Bone marrow (tissue), 2 donors: ENCODE data around the gene ZNF79.
"Not testable (repeated sequence)": the region's sequence is repeated elsewhere in the genome, so short reads cannot be mapped to it uniquely, and the experiment has no call there.

ENCODE experiments used
- DNase-seq, 2 donors: peaks; one replicate each; lab custom pipeline; 2025; lab: John Stamatoyannopoulos, UW

The ZNF79 gene

GRCh38 chr9:127457191-127457878 is 33.2 kb downstream of the ZNF79 start:
- no peak for DNase-seq

DNA sequence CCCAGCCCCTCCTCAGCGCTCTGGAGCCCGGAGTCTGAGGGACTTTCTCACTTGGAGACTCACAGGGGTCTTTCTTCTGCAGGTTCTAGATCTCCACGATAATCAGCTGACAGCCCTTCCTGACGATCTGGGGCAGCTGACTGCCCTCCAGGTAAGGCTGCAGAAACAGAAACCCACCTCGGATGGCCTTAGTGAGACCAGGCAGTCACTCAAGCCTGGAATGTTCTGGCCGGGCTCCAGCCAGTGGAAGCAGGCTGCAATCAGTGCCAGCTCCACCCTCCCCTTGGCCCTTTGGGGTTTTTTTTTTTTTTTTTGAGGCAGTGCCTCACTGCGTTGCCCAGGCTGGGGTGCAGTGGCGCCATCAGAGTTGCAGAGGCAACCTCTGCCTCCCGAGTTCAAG is 34.7 kb downstream of the ZNF79 start:
- DNase-seq = no peak

DNA sequence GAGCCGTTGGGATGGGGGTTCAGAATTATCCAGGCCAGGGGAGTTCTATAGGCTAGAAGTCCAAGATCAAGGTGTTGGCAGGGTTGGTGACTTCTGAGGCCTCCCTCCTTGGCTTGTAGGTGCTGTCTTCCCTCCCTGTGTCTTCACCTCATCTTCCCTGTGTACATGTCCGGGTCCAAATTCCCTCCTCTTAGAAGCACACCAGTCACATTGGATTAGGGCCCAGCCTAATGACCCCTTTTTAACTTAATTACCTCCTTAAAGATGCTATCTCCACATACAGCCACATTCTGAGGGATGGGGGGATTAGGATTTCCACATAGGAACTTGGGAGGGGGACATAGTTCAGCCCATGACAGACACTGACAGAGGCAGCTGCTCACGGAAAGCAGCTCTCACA is 39.2 kb downstream of the ZNF79 start:
- no peak for DNase-seq

GRCh38 chr9:127463911-127464310 is 39.7 kb downstream of the ZNF79 start:
- DNase-seq = no peak

GRCh38 chr9:127466407-127466917 is 42.3 kb downstream of the ZNF79 start:
- DNase-seq = not testable (repeated sequence)

- DNase-seq = no peak
Observed at GRCh38 chr9:127467621-127468020, 43.4 kb downstream of the ZNF79 start.

GRCh38 chr9:127470662-127471061 is 46.5 kb downstream of the ZNF79 start:
- DNase-seq = no peak

GRCh38 chr9:127473501-127473900 is 49.3 kb downstream of the ZNF79 start:
- DNase-seq = no peak

GRCh38 chr9:127473932-127474331 is 49.8 kb downstream of the ZNF79 start:
- no peak for DNase-seq

- no peak for DNase-seq
Observed at GRCh38 chr9:127474592-127474991, 50.4 kb downstream of the ZNF79 start.

DNA sequence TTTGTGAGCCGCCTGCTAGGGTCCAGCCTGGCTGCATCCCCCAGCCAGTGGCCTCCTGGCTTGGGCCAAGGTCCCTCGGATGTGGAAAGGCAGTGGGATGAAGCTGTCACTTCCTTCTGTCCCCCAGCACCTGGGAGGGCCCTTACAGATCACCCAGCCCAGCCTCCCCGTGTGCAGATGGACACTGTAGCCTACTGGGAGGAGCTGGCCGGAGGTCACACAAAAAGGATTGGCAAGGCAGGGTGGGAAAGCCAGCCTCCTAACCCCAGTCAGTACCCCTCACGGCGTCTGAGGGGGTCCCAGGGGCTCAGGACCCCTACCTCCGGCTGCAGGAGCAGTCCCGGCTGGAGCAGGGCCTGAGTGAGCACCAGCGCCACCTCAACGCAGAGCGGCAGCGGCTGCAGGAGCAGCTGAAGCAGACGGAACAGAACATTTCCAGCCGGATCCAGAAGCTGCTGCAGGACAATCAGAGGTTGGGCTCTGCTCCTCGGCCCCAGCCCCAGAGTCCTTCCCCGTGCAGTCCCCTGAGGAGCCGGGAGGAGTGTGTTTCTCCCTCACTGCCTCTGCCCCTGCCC is 55.4 kb downstream of the ZNF79 start:
- DNase-seq = no peak

- no peak for DNase-seq
Observed at GRCh38 chr9:127482662-127483061, 58.5 kb downstream of the ZNF79 start.

DNA sequence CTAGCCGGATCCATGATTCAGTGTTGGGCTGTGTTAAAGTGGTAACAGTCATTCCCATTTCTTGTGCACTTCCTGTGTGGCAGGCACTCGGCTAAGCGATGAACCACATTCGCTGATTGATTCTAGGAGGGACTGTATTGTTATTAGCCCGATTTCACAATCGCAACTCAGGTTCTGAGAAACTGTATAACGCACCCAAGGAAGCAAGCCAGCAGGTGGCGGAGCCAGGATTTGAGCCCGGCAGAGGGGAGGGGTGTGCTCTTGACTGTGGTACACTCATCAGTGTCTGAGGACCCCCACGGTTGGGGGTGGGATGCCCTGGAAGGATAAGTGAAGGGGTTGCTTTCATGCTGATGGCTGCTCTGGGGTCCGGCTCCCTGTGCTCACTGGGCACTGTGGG is 61.8 kb downstream of the ZNF79 start:
- DNase-seq = no peak

DNA sequence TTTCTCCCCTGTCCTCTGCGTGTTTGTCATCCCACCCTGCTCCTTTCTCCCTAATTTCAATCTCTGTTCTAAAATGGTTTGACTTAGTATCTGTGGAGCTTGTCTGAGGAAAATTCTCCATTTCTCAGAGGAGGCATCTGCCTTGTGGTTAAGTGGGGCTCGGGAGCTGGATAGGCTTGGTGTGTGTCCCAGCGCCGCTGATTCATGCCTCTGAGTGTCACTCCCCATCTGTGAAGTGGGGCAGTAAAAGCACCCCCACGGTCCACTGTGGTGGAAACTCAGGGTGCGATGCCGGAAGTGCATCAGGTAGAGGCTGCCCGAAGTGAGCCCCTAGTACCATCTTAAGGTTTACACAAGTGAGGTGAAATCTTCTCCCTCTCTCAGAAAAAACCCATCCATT is 64.8 kb downstream of the ZNF79 start:
- no peak for DNase-seq

GRCh38 chr9:127489471-127490115 is 65.4 kb downstream of the ZNF79 start:
- DNase-seq = no peak

- no peak for DNase-seq
Observed at GRCh38 chr9:127490535-127491230, 66.5 kb downstream of the ZNF79 start.

- DNase-seq = no peak
Observed at GRCh38 chr9:127491516-127491915, 67.3 kb downstream of the ZNF79 start.

GRCh38 chr9:127492616-127493015 is 68.4 kb downstream of the ZNF79 start:
- no peak for DNase-seq

DNA sequence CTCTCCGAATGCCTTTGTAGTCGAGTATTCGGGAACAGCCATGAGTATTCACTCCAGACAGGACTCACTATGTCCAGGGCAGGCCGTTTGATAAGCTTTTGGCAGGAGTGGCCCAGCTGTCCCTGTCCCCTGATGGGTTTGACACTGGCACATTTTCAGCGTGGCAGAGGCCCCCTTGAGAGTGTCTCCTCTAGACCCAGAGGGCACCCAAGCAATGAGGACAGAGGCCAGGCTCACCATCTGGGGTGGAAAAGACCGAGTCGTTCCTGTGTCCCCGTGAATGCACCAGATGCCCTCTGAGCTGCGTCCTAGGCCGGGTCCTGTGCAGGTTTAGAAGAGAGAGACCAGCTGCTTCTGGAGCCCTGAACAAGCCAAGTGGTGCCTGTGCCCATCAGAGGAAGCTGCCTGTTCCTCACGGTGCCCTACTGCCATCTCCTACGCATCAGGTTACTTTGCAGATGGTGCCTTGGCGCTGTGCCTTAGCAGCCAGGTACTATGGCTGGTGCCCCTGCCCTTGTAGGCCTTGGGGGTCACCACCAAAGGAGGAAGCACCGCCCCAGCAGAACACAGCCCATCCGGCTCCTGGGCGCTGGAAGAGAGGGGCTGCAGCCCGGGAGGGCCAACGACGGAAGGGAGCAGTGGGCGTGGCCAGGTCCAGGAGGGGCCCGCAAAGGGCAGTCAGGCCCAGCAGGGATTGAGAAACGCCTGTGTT is 69.6 kb downstream of the ZNF79 start:
- no peak for DNase-seq

DNA sequence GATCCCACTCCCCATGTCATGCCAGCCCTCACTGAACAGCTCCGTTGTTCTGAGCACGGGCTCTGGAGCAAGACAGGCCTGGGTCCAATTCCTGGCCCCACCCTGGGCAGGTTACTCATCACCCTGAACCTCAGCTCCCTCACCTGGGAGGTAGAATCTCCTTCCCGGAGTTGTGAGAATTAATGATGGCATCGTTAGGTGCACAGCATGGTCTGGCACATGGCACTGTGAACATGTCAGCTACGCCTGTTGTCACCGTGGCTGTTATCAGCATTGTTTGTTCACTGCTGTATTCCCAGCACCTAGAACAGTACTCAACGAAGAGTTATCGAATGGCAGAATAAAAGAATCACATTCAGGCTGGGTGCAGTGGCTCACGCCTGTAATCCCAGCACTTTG is 70.1 kb downstream of the ZNF79 start:
- no peak for DNase-seq
